ENCODE data around the gene RCAN3.

Gene RCAN3

DNA sequence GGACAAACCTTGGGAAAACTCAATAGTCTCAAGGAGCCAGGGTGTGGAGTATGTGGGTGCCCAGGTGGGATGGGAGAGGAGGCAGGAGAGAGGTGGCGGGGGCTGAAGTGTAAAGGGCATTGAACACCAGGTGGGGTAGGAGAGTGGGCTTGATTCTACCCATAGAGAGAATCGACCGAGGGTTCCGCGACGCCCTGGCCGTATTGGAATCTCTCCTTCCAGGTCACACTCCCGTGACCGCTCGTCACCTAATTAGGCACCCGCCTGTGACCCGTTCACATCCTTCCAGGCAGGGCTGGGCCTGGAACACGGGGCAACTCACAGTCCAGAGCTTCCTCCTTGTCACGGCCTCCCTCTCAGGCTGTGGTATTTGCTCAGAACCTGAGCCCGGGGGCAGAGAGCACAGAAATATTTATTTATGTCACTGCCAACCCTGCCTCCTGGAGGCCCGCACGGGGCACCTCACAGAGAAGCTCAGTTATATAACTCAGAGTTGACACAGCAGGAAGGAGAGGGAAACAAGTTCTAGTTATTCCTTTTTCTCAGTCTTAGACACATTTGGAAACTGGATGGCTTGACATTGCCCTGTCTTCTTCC lies 65.3 kb downstream of the RCAN3 start:
- no peak overlapping the region for H3K27ac ChIP-seq

GRCh38 chr1:24568475-24568874 lies 65.8 kb downstream of the RCAN3 start:
- TF ChIP-seq, protein P1, sequence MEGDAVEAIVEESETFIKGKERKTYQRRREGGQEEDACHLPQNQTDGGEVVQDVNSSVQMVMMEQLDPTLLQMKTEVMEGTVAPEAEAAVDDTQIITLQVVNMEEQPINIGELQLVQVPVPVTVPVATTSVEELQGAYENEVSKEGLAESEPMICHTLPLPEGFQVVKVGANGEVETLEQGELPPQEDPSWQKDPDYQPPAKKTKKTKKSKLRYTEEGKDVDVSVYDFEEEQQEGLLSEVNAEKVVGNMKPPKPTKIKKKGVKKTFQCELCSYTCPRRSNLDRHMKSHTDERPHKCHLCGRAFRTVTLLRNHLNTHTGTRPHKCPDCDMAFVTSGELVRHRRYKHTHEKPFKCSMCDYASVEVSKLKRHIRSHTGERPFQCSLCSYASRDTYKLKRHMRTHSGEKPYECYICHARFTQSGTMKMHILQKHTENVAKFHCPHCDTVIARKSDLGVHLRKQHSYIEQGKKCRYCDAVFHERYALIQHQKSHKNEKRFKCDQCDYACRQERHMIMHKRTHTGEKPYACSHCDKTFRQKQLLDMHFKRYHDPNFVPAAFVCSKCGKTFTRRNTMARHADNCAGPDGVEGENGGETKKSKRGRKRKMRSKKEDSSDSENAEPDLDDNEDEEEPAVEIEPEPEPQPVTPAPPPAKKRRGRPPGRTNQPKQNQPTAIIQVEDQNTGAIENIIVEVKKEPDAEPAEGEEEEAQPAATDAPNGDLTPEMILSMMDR (IDR thresholded peaks at IDR 0.05) = no peak
- no peak for DNase-seq (ENCODE audit: low spot score)
- Histone ChIP-seq H3K27ac (no peak overlapping the region), H3K4me3 (no peak overlapping the region)

More for the DNA sequence above, 65.3 kb downstream of the RCAN3 start:
- TF ChIP-seq, protein P1 (IDR thresholded peaks at IDR 0.05) = no peak
- no peak for DNase-seq (ENCODE audit: low spot score)
- no peak overlapping the region for H3K4me3 ChIP-seq

- no peak for DNase-seq (ENCODE audit: low spot score)
- no peak overlapping the region for H3K27ac ChIP-seq
- H3K4me3 ChIP-seq = no peak overlapping the region
- TF ChIP-seq, protein P1 (IDR thresholded peaks at IDR 0.05) = no peak
Observed at GRCh38 chr1:24570265-24571125, 67.9 kb downstream of the RCAN3 start.

GRCh38 chr1:24572301-24572700 lies 69.7 kb downstream of the RCAN3 start:
- H3K27ac ChIP-seq = no peak overlapping the region
- TF ChIP-seq, protein P1 (IDR thresholded peaks at IDR 0.05) = no peak
- no peak overlapping the region for H3K4me3 ChIP-seq
- no peak for DNase-seq (ENCODE audit: low spot score)

DNA sequence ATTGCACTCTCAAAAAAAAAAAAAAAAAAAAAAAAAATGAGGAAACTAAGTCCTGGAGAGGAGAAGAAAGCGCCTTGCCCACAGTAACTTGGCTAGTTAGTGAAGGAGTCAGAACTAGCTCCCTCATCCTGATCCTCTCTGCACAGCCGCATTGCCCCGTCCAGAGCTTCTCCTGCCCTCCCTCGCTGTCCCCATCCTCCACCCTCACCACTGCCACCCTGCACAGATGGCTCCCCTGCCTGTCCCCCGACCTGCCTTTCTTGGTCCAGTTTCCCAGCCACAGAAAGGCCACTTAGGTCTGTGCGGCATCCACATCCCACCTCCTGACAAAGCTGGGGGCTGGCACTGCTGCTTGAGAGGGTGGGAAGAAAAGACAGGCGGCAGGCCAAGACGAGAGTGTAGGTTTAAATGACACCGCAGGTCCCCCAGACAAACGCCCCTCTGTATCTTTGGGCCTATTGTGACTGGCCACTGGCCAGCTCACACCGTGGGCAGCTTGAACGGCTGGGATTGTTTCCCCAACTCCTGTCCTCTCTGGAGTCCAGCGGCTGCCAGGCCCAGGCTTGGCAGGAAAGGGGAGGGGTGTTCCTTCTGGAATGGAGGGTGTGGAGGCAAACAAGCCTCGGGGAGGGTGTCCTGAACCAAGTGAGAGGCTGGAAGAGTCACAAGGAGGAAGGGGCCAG lies 73.4 kb downstream of the RCAN3 start:
- Histone ChIP-seq H3K27ac (no peak overlapping the region), H3K4me3 (no peak overlapping the region)
- TF ChIP-seq, protein P1 (IDR thresholded peaks at IDR 0.05) = no peak
- no peak for DNase-seq (ENCODE audit: low spot score)

- Histone ChIP-seq H3K27ac (no peak overlapping the region), H3K4me3 (no peak overlapping the region)
- TF ChIP-seq, protein P1 (IDR thresholded peaks at IDR 0.05) = no peak
- no peak for DNase-seq (ENCODE audit: low spot score)
Observed at GRCh38 chr1:24578846-24579245, 76.2 kb downstream of the RCAN3 start.

All from coronary artery (tissue), 2 donors.